Measurements from ENCODE around the gene LRRC55.
A peak's percentile ranks its signal among the peaks of the same experiment; 100 is the strongest.

The LRRC55 gene

GRCh38 chr11:57207168-57207567 lies 25.4 kb downstream of the LRRC55 start:
- DNase-seq (ENCODE audit: low spot score in 2 of 2) = no peak
- Mint-ChIP-seq H3K9me3 (no peaks in the 10 kb centered on the region), H3K36me3 (no peaks in the 10 kb centered on the region), H3K4me3 (no peak overlapping the region), H3K27ac (no peak overlapping the region), H3K4me1 (no peaks in the 10 kb centered on the region)
- ATAC-seq = no peak

DNA sequence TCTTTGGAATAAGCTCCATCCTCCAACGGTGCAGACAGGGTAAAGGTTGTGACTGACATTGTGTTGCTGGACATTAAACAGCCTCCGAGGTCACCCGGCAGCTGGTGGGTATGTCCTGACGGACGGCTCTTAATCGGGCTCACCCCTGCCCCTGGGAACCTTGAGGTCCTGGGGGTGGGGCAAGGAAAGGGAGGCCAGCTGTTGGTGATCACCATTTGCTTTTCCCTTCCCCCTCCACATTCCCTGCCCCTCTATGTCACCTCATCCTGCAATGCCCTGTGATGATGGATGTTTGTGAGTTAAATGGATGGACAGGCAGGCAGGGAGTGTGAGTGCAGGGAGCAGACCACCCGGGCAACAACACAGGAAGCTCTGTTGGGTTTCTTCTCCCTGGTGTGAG lies 29.0 kb downstream of the LRRC55 start:
- H3K36me3 Mint-ChIP-seq = no peaks in the 10 kb centered on the region
- no peak for DNase-seq (ENCODE audit: low spot score in 2 of 2)
- H3K9me3 Mint-ChIP-seq = no peaks in the 10 kb centered on the region
- no peak overlapping the region for H3K27ac Mint-ChIP-seq
- H3K4me1 Mint-ChIP-seq = no peaks in the 10 kb centered on the region
- no peak for ATAC-seq
- no peak overlapping the region for H3K4me3 Mint-ChIP-seq

GRCh38 chr11:57213342-57214097 lies 31.8 kb downstream of the LRRC55 start:
- H3K27ac Mint-ChIP-seq = no peak overlapping the region
- H3K9me3 Mint-ChIP-seq = no peaks in the 10 kb centered on the region
- DNase-seq (ENCODE audit: low spot score in 2 of 2) (no peak), ATAC-seq (no peak)
- no peak overlapping the region for H3K4me3 Mint-ChIP-seq
- no peaks in the 10 kb centered on the region for H3K36me3 Mint-ChIP-seq
- no peaks in the 10 kb centered on the region for H3K4me1 Mint-ChIP-seq

GRCh38 chr11:57214098-57214417 lies 32.3 kb downstream of the LRRC55 start:
- no peak for DNase-seq (ENCODE audit: low spot score in 2 of 2)
- Mint-ChIP-seq H3K27ac (no peak overlapping the region), H3K4me1 (no peaks in the 10 kb centered on the region), H3K4me3 (no peak overlapping the region), H3K36me3 (no peaks in the 10 kb centered on the region), H3K9me3 (no peaks in the 10 kb centered on the region)
- ATAC-seq = no peak

- no peak overlapping the region for H3K27ac Mint-ChIP-seq
- ATAC-seq = no peak
- no peaks in the 10 kb centered on the region for H3K4me1 Mint-ChIP-seq
- H3K4me3 Mint-ChIP-seq = no peak overlapping the region
- no peak for DNase-seq (ENCODE audit: low spot score in 2 of 2)
- H3K9me3 Mint-ChIP-seq = no peaks in the 10 kb centered on the region
- H3K36me3 Mint-ChIP-seq = no peaks in the 10 kb centered on the region
Measured at GRCh38 chr11:57214494-57214893, 32.7 kb downstream of the LRRC55 start.

GRCh38 chr11:57216463-57216862 lies 34.7 kb downstream of the LRRC55 start:
- H3K4me3 Mint-ChIP-seq = no peak overlapping the region
- no peaks in the 10 kb centered on the region for H3K36me3 Mint-ChIP-seq
- H3K27ac Mint-ChIP-seq = no peak overlapping the region
- no peak for ATAC-seq
- DNase-seq (ENCODE audit: low spot score in 2 of 2) = no peak
- no peaks in the 10 kb centered on the region for H3K9me3 Mint-ChIP-seq
- H3K4me1 Mint-ChIP-seq = no peaks in the 10 kb centered on the region

GRCh38 chr11:57217053-57217452 lies 35.3 kb downstream of the LRRC55 start:
- no peak for ATAC-seq
- Mint-ChIP-seq H3K9me3 (no peaks in the 10 kb centered on the region), H3K27ac (no peak overlapping the region), H3K36me3 (no peaks in the 10 kb centered on the region), H3K4me1 (no peaks in the 10 kb centered on the region), H3K4me3 (no peak overlapping the region)
- no peak for DNase-seq (ENCODE audit: low spot score in 2 of 2)

GRCh38 chr11:57219021-57219627 lies 37.4 kb downstream of the LRRC55 start:
- Mint-ChIP-seq H3K27ac (no peak overlapping the region), H3K9me3 (no peaks in the 10 kb centered on the region), H3K4me3 (no peak overlapping the region), H3K36me3 (no peaks in the 10 kb centered on the region), H3K4me1 (no peaks in the 10 kb centered on the region)
- DNase-seq (ENCODE audit: low spot score in 2 of 2) (no peak), ATAC-seq (no peak)

GRCh38 chr11:57222239-57222638 lies 40.5 kb downstream of the LRRC55 start:
- H3K9me3 Mint-ChIP-seq = no peaks in the 10 kb centered on the region
- no peak overlapping the region for H3K4me3 Mint-ChIP-seq
- H3K36me3 Mint-ChIP-seq = no peaks in the 10 kb centered on the region
- DNase-seq (ENCODE audit: low spot score in 2 of 2) (no peak), ATAC-seq (no peak)
- no peaks in the 10 kb centered on the region for H3K4me1 Mint-ChIP-seq
- H3K27ac Mint-ChIP-seq = no peak overlapping the region

DNA sequence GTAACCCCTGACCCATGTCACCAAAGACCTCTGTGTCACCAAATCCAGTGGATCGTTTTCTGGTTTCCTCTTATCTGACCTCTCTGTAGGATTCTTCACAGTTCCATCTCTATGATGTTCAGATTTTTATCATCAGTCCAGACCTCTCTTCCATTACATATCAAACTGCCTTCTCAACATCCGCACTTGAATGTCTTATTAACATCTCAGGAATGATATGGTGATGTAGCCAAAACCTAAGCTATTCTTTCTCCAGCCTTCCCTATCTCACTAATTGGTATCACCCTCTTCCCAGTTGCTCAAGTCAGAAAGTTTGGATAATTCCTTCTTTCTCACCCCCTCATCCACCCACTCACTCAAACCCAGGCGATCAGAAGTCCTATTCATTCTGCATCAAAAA lies 41.8 kb downstream of the LRRC55 start:
- Mint-ChIP-seq H3K4me1 (no peaks in the 10 kb centered on the region), H3K4me3 (no peak overlapping the region), H3K27ac (no peak overlapping the region), H3K9me3 (no peaks in the 10 kb centered on the region), H3K36me3 (no peaks in the 10 kb centered on the region)
- DNase-seq (ENCODE audit: low spot score in 2 of 2) (no peak), ATAC-seq (no peak)

GRCh38 chr11:57224128-57224527 lies 42.4 kb downstream of the LRRC55 start:
- H3K9me3 Mint-ChIP-seq = no peaks in the 10 kb centered on the region
- DNase-seq (ENCODE audit: low spot score in 2 of 2) (no peak), ATAC-seq (no peak)
- no peak overlapping the region for H3K4me3 Mint-ChIP-seq
- no peaks in the 10 kb centered on the region for H3K36me3 Mint-ChIP-seq
- no peak overlapping the region for H3K27ac Mint-ChIP-seq
- no peaks in the 10 kb centered on the region for H3K4me1 Mint-ChIP-seq

DNA sequence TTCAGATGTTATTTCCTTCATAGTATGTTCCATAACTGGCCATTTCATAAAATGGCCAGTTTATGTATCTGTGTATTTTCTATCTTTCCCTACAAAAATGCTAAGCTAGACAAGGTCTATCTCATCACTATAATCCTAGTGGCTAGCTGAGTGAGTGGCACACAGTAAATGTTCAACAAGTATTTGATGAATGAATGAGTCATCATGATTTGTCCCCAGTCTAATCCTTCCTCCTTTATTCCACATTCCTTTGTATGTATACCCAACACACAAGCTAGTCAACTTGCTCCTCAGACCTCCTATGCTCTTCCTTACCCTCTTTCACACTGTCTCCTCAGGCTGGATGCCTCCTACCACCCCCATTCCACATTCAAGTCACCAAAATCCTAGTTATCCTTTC lies 42.8 kb downstream of the LRRC55 start:
- no peak for DNase-seq (ENCODE audit: low spot score in 2 of 2)
- no peaks in the 10 kb centered on the region for H3K9me3 Mint-ChIP-seq
- no peaks in the 10 kb centered on the region for H3K36me3 Mint-ChIP-seq
- no peak for ATAC-seq
- H3K4me3 Mint-ChIP-seq = no peak overlapping the region
- H3K27ac Mint-ChIP-seq = no peak overlapping the region
- no peaks in the 10 kb centered on the region for H3K4me1 Mint-ChIP-seq

- no peaks in the 10 kb centered on the region for H3K36me3 Mint-ChIP-seq
- ATAC-seq (no peak), DNase-seq (ENCODE audit: low spot score in 2 of 2) (no peak)
- no peak overlapping the region for H3K27ac Mint-ChIP-seq
- H3K4me1 Mint-ChIP-seq = peaks cover 12% of the 10 kb centered on the region
- no peak overlapping the region for H3K4me3 Mint-ChIP-seq
- no peaks in the 10 kb centered on the region for H3K9me3 Mint-ChIP-seq
Measured at GRCh38 chr11:57228600-57228999, 46.8 kb downstream of the LRRC55 start.

DNA sequence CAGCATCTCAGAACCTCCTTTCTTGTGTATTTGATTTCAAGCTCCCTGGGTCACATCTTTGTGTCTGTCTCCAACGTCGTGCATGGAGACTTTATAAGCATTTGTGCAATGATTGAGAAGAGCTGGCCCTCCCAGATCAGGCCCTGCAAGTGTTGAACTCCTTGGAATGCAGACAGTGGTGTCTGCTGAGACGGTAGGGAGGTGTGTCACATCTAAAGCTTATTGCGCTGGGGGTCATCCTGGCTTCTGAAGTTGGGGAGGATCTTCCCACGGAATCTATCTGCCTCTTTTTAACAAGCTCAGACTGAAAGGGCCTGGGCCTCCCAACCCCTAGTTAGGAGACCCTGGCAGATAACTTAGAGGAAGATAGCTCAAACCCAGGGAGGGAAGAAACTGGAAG lies 48.6 kb downstream of the LRRC55 start:
- no peak overlapping the region for H3K4me3 Mint-ChIP-seq
- no peaks in the 10 kb centered on the region for H3K36me3 Mint-ChIP-seq
- ATAC-seq = no peak

GRCh38 chr11:57230791-57231538 lies 49.2 kb downstream of the LRRC55 start:
- Mint-ChIP-seq H3K36me3 (no peaks in the 10 kb centered on the region), H3K9me3 (no peaks in the 10 kb centered on the region), H3K27ac (no peak overlapping the region), H3K4me3 (no peak overlapping the region), H3K4me1 (peaks cover 12% of the 10 kb centered on the region)
- DNase-seq (ENCODE audit: low spot score in 2 of 2) (no peak), ATAC-seq (peak; percentile 36)

More for the DNA sequence above, 48.6 kb downstream of the LRRC55 start:
- Mint-ChIP-seq H3K9me3 (no peaks in the 10 kb centered on the region), H3K4me1 (peaks cover 12% of the 10 kb centered on the region), H3K27ac (no peak overlapping the region)
- no peak for DNase-seq (ENCODE audit: low spot score in 2 of 2)
